ENCODE data around the gene CSNK2A3.
"Not testable (repeated sequence)": the region's sequence is repeated elsewhere in the genome, so short reads cannot be mapped to it uniquely, and the experiment has no call there.

The CSNK2A3 gene

GRCh38 chr11:11378184-11378940, 25.3 kb upstream of the CSNK2A3 start:
- DNase-seq: no peak

GRCh38 chr11:11374358-11375148, 21.5 kb upstream of the CSNK2A3 start:
- DNase-seq: no peak

- no peak for DNase-seq
These were observed 20.9 kb upstream of the CSNK2A3 start for GRCh38 chr11:11373934-11374333.

- DNase-seq: no peak
These were observed 19.4 kb upstream of the CSNK2A3 start for GRCh38 chr11:11372461-11372860.

GRCh38 chr11:11370962-11371303, 17.9 kb upstream of the CSNK2A3 start:
- no peak for DNase-seq

GRCh38 chr11:11370255-11370961, 17.4 kb upstream of the CSNK2A3 start:
- DNase-seq: no peak

- DNase-seq: no peak
These were observed 13.7 kb upstream of the CSNK2A3 start for GRCh38 chr11:11366793-11367192.

- DNase-seq: no peak
These were observed 10.6 kb upstream of the CSNK2A3 start for GRCh38 chr11:11363674-11364073.

- no peak for DNase-seq
These were observed 6.6 kb upstream of the CSNK2A3 start for GRCh38 chr11:11359611-11360010.

- DNase-seq: no peak
These were observed 3.8 kb upstream of the CSNK2A3 start for GRCh38 chr11:11356842-11357241.

- not testable (repeated sequence) for DNase-seq
These were observed 1.2 kb downstream of the CSNK2A3 start for GRCh38 chr11:11351851-11352250.

GRCh38 chr11:11351042-11351586, 1.9 kb downstream of the CSNK2A3 start:
- DNase-seq: no peak

- DNase-seq: no peak
These were observed 3.1 kb downstream of the CSNK2A3 start for GRCh38 chr11:11349870-11350337.

GRCh38 chr11:11349106-11349825, 3.8 kb downstream of the CSNK2A3 start:
- no peak for DNase-seq

- DNase-seq: no peak
These were observed 4.7 kb downstream of the CSNK2A3 start for GRCh38 chr11:11348303-11348702.

GRCh38 chr11:11347592-11347991, 5.5 kb downstream of the CSNK2A3 start:
- no peak for DNase-seq

- peak; percentile 24 for DNase-seq
These were observed 6.7 kb downstream of the CSNK2A3 start for GRCh38 chr11:11346303-11346702.

GRCh38 chr11:11345099-11345498, 8.0 kb downstream of the CSNK2A3 start:
- peak; percentile 82 for DNase-seq

- no peak for DNase-seq
These were observed 9.0 kb downstream of the CSNK2A3 start for GRCh38 chr11:11344045-11344444.

GRCh38 chr11:11338304-11338703, 14.7 kb downstream of the CSNK2A3 start:
- no peak for DNase-seq

- no peak for DNase-seq
These were observed 16.4 kb downstream of the CSNK2A3 start for GRCh38 chr11:11336664-11337063.

- no peak for DNase-seq
These were observed 18.0 kb downstream of the CSNK2A3 start for GRCh38 chr11:11335043-11335442.

- DNase-seq: no peak
These were observed 18.4 kb downstream of the CSNK2A3 start for GRCh38 chr11:11334607-11335006.
